SH-SY5Y (cell line): ENCODE data around the gene TFEB.

Source experiments
- GATA2 ChIP-seq: IDR thresholded peaks from 2 replicates; pipeline ENCODE4 v1.6.1; 2011; ENCODE audit warnings: mild to moderate bottlenecking, low read depth, low read length
- GATA3 ChIP-seq: IDR thresholded peaks from 2 replicates; pipeline ENCODE4 v1.6.1; 2011; ENCODE audit warnings: low read depth, mild to moderate bottlenecking, low read length, moderate library complexity

GRCh38 chr6:41696788-41697187 is 38.6 kb downstream of the TFEB start:
- TF ChIP-seq GATA3 (no peak), GATA2 (no peak)
